ENCODE data around the gene CNTNAP5.

Gene CNTNAP5

DNA sequence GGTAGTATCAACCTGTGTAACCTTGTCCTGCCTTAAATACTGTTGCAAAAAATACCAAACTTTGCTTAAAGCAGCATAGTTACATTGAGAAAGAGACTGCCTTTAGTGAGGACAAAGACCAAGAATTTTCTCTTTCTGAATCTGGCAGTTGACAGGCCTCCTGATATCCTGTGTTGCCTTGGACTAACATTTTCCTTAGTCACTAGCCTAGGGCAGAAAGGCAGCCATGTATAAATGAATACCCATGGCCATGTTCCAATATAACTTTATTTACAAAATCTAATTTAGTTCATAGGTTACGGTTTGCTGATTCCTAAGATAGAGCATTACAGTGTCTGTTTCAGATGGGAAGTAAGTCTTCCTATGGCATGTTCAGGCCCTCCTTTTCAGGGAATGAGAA, 895.4 kb downstream of the CNTNAP5 start:
- no peak for TF ChIP-seq CTCF (IDR thresholded peaks at IDR 0.05)

DNA sequence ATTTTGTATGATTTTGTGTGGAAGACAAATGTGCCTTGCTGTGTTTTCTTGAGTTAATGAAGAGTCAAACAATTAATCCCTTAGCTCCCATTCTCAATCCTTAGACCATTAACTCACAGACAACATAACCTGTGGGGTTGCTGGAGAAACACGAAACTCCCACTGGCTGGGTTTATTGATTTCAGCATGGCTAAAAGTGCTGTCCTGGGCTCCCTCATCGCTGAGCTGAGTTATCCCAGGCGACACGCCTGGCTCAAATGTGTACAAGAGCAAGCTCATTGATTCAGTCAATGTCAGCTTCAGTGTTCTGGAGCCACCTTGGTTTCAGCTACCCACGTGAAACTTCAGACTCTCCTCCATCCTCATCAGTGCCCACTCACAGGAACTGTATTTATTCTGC, 896.1 kb downstream of the CNTNAP5 start:
- no peak for TF ChIP-seq CTCF (IDR thresholded peaks at IDR 0.05)

DNA sequence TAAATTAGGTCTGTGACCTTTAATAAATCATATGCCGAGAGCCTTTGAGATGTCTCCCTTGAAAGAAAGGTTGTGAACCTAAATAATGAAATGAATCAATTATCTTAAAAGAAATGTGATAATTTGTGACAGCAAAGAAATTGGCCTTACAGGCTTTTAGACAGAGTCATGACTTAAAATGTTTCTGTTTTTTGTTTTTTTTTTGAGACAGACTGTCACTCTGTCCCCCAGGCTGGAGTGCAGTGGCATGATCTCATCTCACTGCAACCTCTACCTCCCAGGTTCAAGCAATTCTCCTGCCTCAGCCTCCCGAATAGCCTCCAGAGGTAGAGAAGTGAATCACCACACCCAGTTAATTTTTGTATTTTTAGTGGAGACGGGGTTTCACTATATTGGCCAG, 898.0 kb downstream of the CNTNAP5 start:
- TF ChIP-seq CTCF (IDR thresholded peaks at IDR 0.05), result no peak

DNA sequence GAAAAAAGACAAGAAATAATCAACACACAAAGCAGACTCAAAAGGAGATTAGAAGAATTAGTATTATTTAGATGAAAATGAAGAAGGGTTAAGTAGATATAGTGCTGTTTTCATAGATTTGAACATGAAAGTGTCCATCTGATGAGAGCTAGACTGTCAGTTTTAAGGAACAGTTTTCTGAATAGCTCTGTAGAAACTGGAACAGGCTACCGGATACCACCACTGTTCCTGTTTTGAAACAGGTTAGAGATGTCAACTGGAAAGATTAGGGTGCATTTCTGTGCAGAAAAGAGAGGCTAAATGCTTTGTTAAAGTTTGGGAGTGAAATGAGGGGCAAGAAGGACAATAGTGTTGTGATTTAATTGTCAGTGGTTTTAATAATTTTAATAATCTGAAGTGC, 908.8 kb downstream of the CNTNAP5 start:
- TF ChIP-seq CTCF (IDR thresholded peaks at IDR 0.05), result no peak

GRCh38 chr2:124953921-124954320, 928.8 kb downstream of the CNTNAP5 start:
- TF ChIP-seq CTCF (IDR thresholded peaks at IDR 0.05), result no peak

DNA sequence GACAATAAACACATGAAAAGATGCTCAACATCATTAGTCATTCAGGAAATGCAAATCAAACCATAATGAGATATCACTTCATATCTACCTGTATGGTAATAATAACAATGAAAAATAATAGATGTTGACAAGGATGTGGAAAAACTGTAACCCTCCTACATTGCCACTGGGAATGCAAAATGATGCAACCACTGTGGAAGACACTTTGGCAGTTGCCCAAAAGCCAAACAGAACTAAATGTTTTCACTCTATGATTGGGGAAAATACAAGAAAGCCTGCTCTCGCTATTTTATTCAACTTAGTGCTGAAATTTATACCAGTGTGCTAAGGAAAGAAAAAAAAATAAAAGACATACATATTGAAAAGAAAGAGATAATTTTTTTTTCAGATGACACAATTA, 934.5 kb downstream of the CNTNAP5 start:
- TF ChIP-seq CTCF (IDR thresholded peaks at IDR 0.05), result no peak

DNA sequence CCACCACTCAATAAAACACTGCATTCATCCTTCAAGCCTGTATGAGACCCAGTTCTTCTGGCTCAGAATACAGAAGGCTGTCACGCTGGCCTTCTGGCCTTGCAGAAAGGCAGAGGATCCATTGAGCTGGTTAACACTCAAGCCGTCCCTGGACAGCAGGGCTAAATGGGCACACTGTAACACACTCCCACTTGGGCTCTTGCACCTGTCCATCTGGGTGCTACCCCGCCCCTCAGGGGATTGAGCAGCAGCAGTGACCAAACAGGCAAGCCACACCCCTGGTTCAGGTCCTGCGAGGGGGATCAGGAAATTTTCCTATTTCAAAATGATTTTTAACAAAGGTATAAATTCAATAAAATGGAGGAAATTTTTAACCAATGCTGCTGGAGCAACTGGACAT, 936.0 kb downstream of the CNTNAP5 start:
- no peak for TF ChIP-seq CTCF (IDR thresholded peaks at IDR 0.05)
